Mucosa of stomach (tissue), 1 donor: ENCODE measurements around the gene TIMM10B.
"Not testable (repeated sequence)": the region's sequence is repeated elsewhere in the genome, so short reads cannot be mapped to it uniquely, and the experiment has no call there.

Experiments used
- H3K27me3 ChIP-seq: one replicate; pipeline ENCODE4 v1.7.0; 2013; ENCODE audit warnings: mild to moderate bottlenecking, low read length; ENCODE audit not compliant: control insufficient read depth, insufficient read depth
- H3K36me3 ChIP-seq: one replicate; pipeline ENCODE4 v1.7.0; 2013; ENCODE audit warnings: low read length; ENCODE audit not compliant: control insufficient read depth, insufficient read depth
- H3K4me1 ChIP-seq: one replicate; pipeline ENCODE4 v1.7.0; 2013; ENCODE audit warnings: mild to moderate bottlenecking, low read length; ENCODE audit not compliant: control insufficient read depth, insufficient read depth
- H3K4me3 ChIP-seq: one replicate; pipeline ENCODE4 v1.7.0; 2013; ENCODE audit warnings: low read length
- H3K9ac ChIP-seq: one replicate; pipeline ENCODE4 v1.7.0; 2013; ENCODE audit warnings: mild to moderate bottlenecking, low read length, moderate library complexity
- H3K9me3 ChIP-seq: one replicate; pipeline ENCODE4 v1.7.0; 2013; ENCODE audit warnings: mild to moderate bottlenecking, low read length, moderate library complexity; ENCODE audit not compliant: control insufficient read depth
- donor health status: Pancreatic carcinoma.

TIMM10B gene

GRCh38 chr11:6489306-6489705 lies 8.0 kb downstream of the TIMM10B start:
- Histone ChIP-seq H3K27me3 (no peaks in the 10 kb centered on the region), H3K4me3 (no peak overlapping the region), H3K36me3 (peaks cover 4% of the 10 kb centered on the region), H3K4me1 (peaks cover 19% of the 10 kb centered on the region), H3K9me3 (no peaks in the 10 kb centered on the region), H3K9ac (no peak overlapping the region)

GRCh38 chr11:6497069-6497839 lies 16.0 kb downstream of the TIMM10B start, which contains the start of gene DNHD1:
DNHD1 (plus strand) TSS chr11:6497280; CDS start chr11:6498216, 936 bp downstream.
- no peaks in the 10 kb centered on the region for H3K27me3 ChIP-seq
- peaks cover 4% of the 10 kb centered on the region for H3K36me3 ChIP-seq
- H3K9me3 ChIP-seq, result no peaks in the 10 kb centered on the region
- H3K4me3 ChIP-seq, result no peak within 1 kb of the TSS
- no peaks in the 10 kb centered on the region for H3K4me1 ChIP-seq
- H3K9ac ChIP-seq, result no peak within 1 kb of the TSS

- Histone ChIP-seq H3K9me3 (no peaks in the 10 kb centered on the region), H3K36me3 (peaks cover 4% of the 10 kb centered on the region), H3K4me1 (no peaks in the 10 kb centered on the region), H3K4me3 (no peak overlapping the region), H3K9ac (no peak overlapping the region), H3K27me3 (no peaks in the 10 kb centered on the region)
These were observed 16.8 kb downstream of the TIMM10B start for GRCh38 chr11:6498121-6498520.

- no peaks in the 10 kb centered on the region for H3K9me3 ChIP-seq
- H3K9ac ChIP-seq, result no peak overlapping the region
- no peaks in the 10 kb centered on the region for H3K27me3 ChIP-seq
- no peaks in the 10 kb centered on the region for H3K4me1 ChIP-seq
- no peak overlapping the region for H3K4me3 ChIP-seq
- H3K36me3 ChIP-seq, result peaks cover under 1% of the 10 kb centered on the region
These were observed 17.2 kb downstream of the TIMM10B start for GRCh38 chr11:6498544-6498943.

- no peaks in the 10 kb centered on the region for H3K9me3 ChIP-seq
- H3K27me3 ChIP-seq, result no peaks in the 10 kb centered on the region
- H3K9ac ChIP-seq, result no peak overlapping the region
- no peak overlapping the region for H3K4me3 ChIP-seq
- H3K4me1 ChIP-seq, result no peaks in the 10 kb centered on the region
- H3K36me3 ChIP-seq, result no peaks in the 10 kb centered on the region
These were observed 21.1 kb downstream of the TIMM10B start for GRCh38 chr11:6502382-6502781.

- Histone ChIP-seq H3K9ac (no peak overlapping the region), H3K9me3 (no peaks in the 10 kb centered on the region), H3K36me3 (no peaks in the 10 kb centered on the region), H3K4me3 (no peak overlapping the region), H3K4me1 (no peaks in the 10 kb centered on the region), H3K27me3 (no peaks in the 10 kb centered on the region)
These were observed 22.9 kb downstream of the TIMM10B start for GRCh38 chr11:6504166-6504565.

- H3K27me3 ChIP-seq, result no peaks in the 10 kb centered on the region
- H3K4me1 ChIP-seq, result no peaks in the 10 kb centered on the region
- no peaks in the 10 kb centered on the region for H3K9me3 ChIP-seq
- no peak overlapping the region for H3K9ac ChIP-seq
- H3K36me3 ChIP-seq, result no peaks in the 10 kb centered on the region
- H3K4me3 ChIP-seq, result no peak overlapping the region
These were observed 24.4 kb downstream of the TIMM10B start for GRCh38 chr11:6505577-6506240.

- Histone ChIP-seq H3K36me3 (no peaks in the 10 kb centered on the region), H3K4me1 (no peaks in the 10 kb centered on the region), H3K27me3 (no peaks in the 10 kb centered on the region), H3K4me3 (no peak overlapping the region), H3K9ac (no peak overlapping the region), H3K9me3 (no peaks in the 10 kb centered on the region)
These were observed 35.6 kb downstream of the TIMM10B start for GRCh38 chr11:6516865-6517264.

- no peaks in the 10 kb centered on the region for H3K27me3 ChIP-seq
- H3K9ac ChIP-seq, result no peak overlapping the region
- H3K36me3 ChIP-seq, result no peaks in the 10 kb centered on the region
- H3K4me3 ChIP-seq, result no peak overlapping the region
- H3K4me1 ChIP-seq, result no peaks in the 10 kb centered on the region
- H3K9me3 ChIP-seq, result no peaks in the 10 kb centered on the region
These were observed 39.0 kb downstream of the TIMM10B start for GRCh38 chr11:6520265-6520664.

GRCh38 chr11:6521946-6522345 lies 40.6 kb downstream of the TIMM10B start:
- not testable (repeated sequence) for H3K36me3 ChIP-seq, H3K27me3 ChIP-seq

GRCh38 chr11:6523253-6523652 lies 42.0 kb downstream of the TIMM10B start:
- Histone ChIP-seq H3K27me3 (no peaks in the 10 kb centered on the region), H3K4me3 (no peak overlapping the region), H3K4me1 (no peaks in the 10 kb centered on the region), H3K9me3 (no peaks in the 10 kb centered on the region), H3K9ac (no peak overlapping the region), H3K36me3 (no peaks in the 10 kb centered on the region)

More at GRCh38 chr11:6521946-6522345, 40.6 kb downstream of the TIMM10B start:
- not testable (repeated sequence) for H3K9me3 ChIP-seq, H3K4me1 ChIP-seq, H3K4me3 ChIP-seq, H3K9ac ChIP-seq

GRCh38 chr11:6526411-6527135 lies 45.3 kb downstream of the TIMM10B start:
- no peak overlapping the region for H3K4me3 ChIP-seq
- H3K9me3 ChIP-seq, result no peaks in the 10 kb centered on the region
- H3K36me3 ChIP-seq, result no peaks in the 10 kb centered on the region
- no peak overlapping the region for H3K9ac ChIP-seq
- no peaks in the 10 kb centered on the region for H3K4me1 ChIP-seq
- H3K27me3 ChIP-seq, result no peaks in the 10 kb centered on the region
